HepG2 (cell line): ENCODE data around the gene MAGEL2. TPM values are rescaled to one million over a fixed set of nuclear protein-coding genes. Genes with fewer than 3 reads are reported as not detected.

Source experiments
- ATAC-seq: fragments of 200-7000 bp; cut with Tn5 transposase; 3 replicates; pipeline ENCODE4 v1.9.1; 2020; ENCODE audit warnings: mild to moderate bottlenecking, moderate library complexity
- BruUV-seq: library from RNA; stranded (reverse); fragments of 400-500 nt; replicated peaks from 2 replicates; lab custom pipeline; 2021; lab: Mats Ljungman, UMichigan
- CTCF ChIA-PET: fragments of 300-600 bp; formaldehyde crosslinking; extraction: SDS; loops from one replicate; lab custom pipeline; 2021; ENCODE audit warnings: low total read pairs, inconsistent platforms, low intra/inter-chr PET ratio; lab: Yijun Ruan, JAX
- POLR2A ChIA-PET: fragments of 350-600 bp; sonication (Branson Sonifier 250); formaldehyde crosslinking; loops from one replicate; lab custom pipeline; 2020; ENCODE audit warnings: antibody characterized with exemption, inconsistent platforms; lab: Yijun Ruan, JAX
- DNase-seq: peaks from one replicate; pipeline ENCODE4 v3.0.0-alpha.2; 2015; ENCODE audit warnings: low spot score
- FAIRE-seq: peaks from 3 replicates; lab custom pipeline; 2011; peaks lifted over from hg19 to GRCh38; lab: Jason Lieb, UNC
- H2AFZ ChIP-seq: one replicate; pipeline ENCODE4 v1.6.1; 2011; ENCODE audit warnings: low read length, inconsistent platforms
- H3K27ac ChIP-seq: fragments of 300-600 bp; 3 replicates; pipeline ENCODE4 v1.8.0; 2011; ENCODE audit warnings: mixed run types, mild to moderate bottlenecking, mixed read lengths, low read length, inconsistent platforms; ENCODE audit not compliant: insufficient read depth; ENCODE audit errors: extremely low read length
- H3K27me3 ChIP-seq, 2 experiments: fragments of 200-600 bp in 1 of 2; 2 replicates in 1 of 2; 3 replicates in 1 of 2; pipeline versions ENCODE4 v1.6.0 to v1.8.0; 2011; ENCODE audit warnings: low read length in 2 of 2, mild to moderate bottlenecking in 2 of 2, moderate library complexity in 2 of 2, inconsistent platforms in 1 of 2; ENCODE audit not compliant: insufficient read depth in 2 of 2, control insufficient read depth in 1 of 2
- H3K36me3 ChIP-seq, 2 experiments: fragments of 200-600 bp in 1 of 2; replicated peaks in 1 of 2; 2 replicates in 1 of 2; 3 replicates in 1 of 2; pipeline versions ENCODE4 v1.5.1 to v1.8.0; 2011; ENCODE audit warnings: low read length in 2 of 2, inconsistent platforms in 1 of 2; ENCODE audit not compliant: insufficient read depth in 2 of 2, control insufficient read depth in 1 of 2
- H3K4me1 ChIP-seq: 2 replicates; pipeline ENCODE4 v1.5.1; 2012; ENCODE audit warnings: low read length, inconsistent platforms; ENCODE audit not compliant: insufficient read depth
- H3K4me2 ChIP-seq: 2 replicates; pipeline ENCODE4 v1.6.0; 2011; ENCODE audit warnings: low read depth, low read length, inconsistent platforms
- H3K4me3 ChIP-seq, 3 experiments: fragments of 200-600 bp in 1 of 3; sonication (generic), shearing (Covaris generic) in 1 of 3; replicated peaks in 1 of 3; 2 replicates each; pipeline ENCODE4 v1.5.1; 2011 to 2016; ENCODE audit warnings: low read length in 3 of 3, inconsistent platforms in 2 of 3, low read depth in 2 of 3, mild to moderate bottlenecking in 2 of 3, control low read depth in 1 of 3, mixed read lengths in 1 of 3; ENCODE audit not compliant: insufficient read depth in 1 of 3
- H3K79me2 ChIP-seq: one replicate; pipeline ENCODE4 v1.6.1; 2011; ENCODE audit warnings: low read length, inconsistent platforms; ENCODE audit not compliant: insufficient read depth
- H3K9ac ChIP-seq: 2 replicates; pipeline ENCODE4 v1.6.0; 2011; ENCODE audit warnings: mild to moderate bottlenecking, low read depth, low read length, inconsistent platforms; ENCODE audit not compliant: insufficient read depth
- H3K9me3 ChIP-seq: 2 replicates; pipeline ENCODE4 v1.5.1; 2012; ENCODE audit warnings: mild to moderate bottlenecking, low read length
- H4K20me1 ChIP-seq: 2 replicates; pipeline ENCODE4 v1.6.0; 2011; ENCODE audit warnings: inconsistent platforms, mild to moderate bottlenecking, low read length, moderate library complexity; ENCODE audit not compliant: insufficient read depth
- FOXA3 ChIP-seq: IDR thresholded peaks from 2 replicates; pipeline ENCODE4 v1.6.1; 2016; ENCODE audit warnings: missing genetic modification reagents, missing compliant biosample characterization
- FOXK1 ChIP-seq: sonication (generic); formaldehyde crosslinking; IDR thresholded peaks from 2 replicates; pipeline ENCODE4 v1.4.0; 2020; ENCODE audit warnings: low read depth, missing genetic modification reagents, borderline replicate concordance
- GTF3A ChIP-seq: sonication (generic); formaldehyde crosslinking; conservative IDR thresholded peaks from 2 replicates; pipeline ENCODE4 v1.4.0; 2020; ENCODE audit warnings: mild to moderate bottlenecking, missing genetic modification reagents
- SMC3 ChIP-seq: IDR thresholded peaks from 2 replicates; pipeline ENCODE4 v1.6.1; 2011; ENCODE audit warnings: low read length, improper control_type of control experiment
- SRSF4 ChIP-seq: fragments of 200-400 bp; formaldehyde crosslinking; IDR thresholded peaks from one replicate; pipeline ENCODE4 v1.6.1; 2018; ENCODE audit warnings: mild to moderate bottlenecking, low read depth, low read length, moderate library complexity; ENCODE audit not compliant: poor library complexity, severe bottlenecking
- STAG1 ChIP-seq: sonication (generic); formaldehyde crosslinking; IDR thresholded peaks from 2 replicates; pipeline ENCODE4 v1.4.0; 2020; ENCODE audit warnings: missing genetic modification reagents
- TAF15 ChIP-seq: fragments of 200-400 bp; formaldehyde crosslinking; IDR thresholded peaks from one replicate; pipeline ENCODE4 v1.6.1; 2018; ENCODE audit warnings: mild to moderate bottlenecking, low read depth, low read length; ENCODE audit not compliant: poor library complexity, severe bottlenecking
- ZEB1 ChIP-seq: IDR thresholded peaks from 2 replicates; pipeline ENCODE4 v1.6.1; 2012; ENCODE audit warnings: mild to moderate bottlenecking, low read depth, inconsistent platforms; ENCODE audit not compliant: insufficient replicate concordance
- ZFP1 ChIP-seq: IDR thresholded peaks from 2 replicates; pipeline ENCODE4 v1.6.1; 2016
- ZNF143 ChIP-seq: sonication (generic); formaldehyde crosslinking; IDR thresholded peaks from 2 replicates; pipeline ENCODE4 v1.4.0; 2020; ENCODE audit warnings: missing genetic modification reagents
- ZNF501 ChIP-seq: sonication (generic); formaldehyde crosslinking; IDR thresholded peaks from 2 replicates; pipeline ENCODE4 v1.5.1; 2020; ENCODE audit warnings: mild to moderate bottlenecking, moderate library complexity, missing genetic modification reagents
- ZNF644 ChIP-seq: IDR thresholded peaks from 2 replicates; pipeline ENCODE4 v1.6.1; 2016; ENCODE audit warnings: low read depth
- ZNF660 ChIP-seq: sonication (generic); formaldehyde crosslinking; IDR thresholded peaks from 2 replicates; pipeline ENCODE4 v1.5.1; 2020; ENCODE audit warnings: mild to moderate bottlenecking, low read depth, missing genetic modification reagents, borderline replicate concordance
- WGBS: methylation state at CpG from one replicate; pipeline ENCODE4 v1.1.6; 2017; ENCODE audit warnings: low lambda C conversion rate; 5-methylcytosine and 5-hydroxymethylcytosine counted together
- in situ Hi-C: cut with HindIII; loops from 2 replicates; pipeline ENCODE4 v1.10.0; 2017; ENCODE audit warnings: low pct_unique_long_range_greater_than_20kb; ENCODE audit not compliant: extremely low pct_ligation_motif_present
- intact Hi-C: fragments of 100-400 bp; cut with micrococcal nuclease; formaldehyde crosslinking; loops from one replicate; pipeline ENCODE4 v1.10.0; 2022; ENCODE audit not compliant: unreplicated experiment
- polyA plus RNA-seq, 8 experiments: library from polyadenylated mRNA; depleted of rRNA in 3 of 8; stranded (reverse) in 7 of 8; unstranded in 1 of 8; fragments of >200 nt; fragmentation: Illumina TruSeq in 4 of 8; extraction: Trizol in 4 of 8; gene quantifications; 2 replicates each; pipeline versions ENCODE4 v1.2.1 to v1.2.3, GENCODE V29; 2011 to 2016; ENCODE audit warnings: low read depth in 4 of 8, missing spikeins in 1 of 8, mixed read lengths in 1 of 8; ENCODE audit not compliant: insufficient read depth in 1 of 8
- total RNA-seq, 5 experiments: library from RNA; depleted of rRNA; stranded (reverse); fragments of >200 nt; fragmentation: Illumina TruSeq; extraction: Trizol; gene quantifications; 2 replicates each; pipeline ENCODE4 v1.2.3, GENCODE V29; 2016; ENCODE audit warnings: low read depth in 1 of 5
- TF ChIP-seq, protein P1 (sequence below): IDR thresholded peaks from 2 replicates; pipeline ENCODE4 v1.4.0; 2020; ENCODE audit warnings: mild to moderate bottlenecking, missing genetic modification reagents
- TF ChIP-seq, protein P2 (sequence below): fragments of 450-650 bp; IDR thresholded peaks from 2 replicates; pipeline ENCODE4 v1.6.1; 2017
- TF ChIP-seq, protein P3 (sequence below): sonication (generic); formaldehyde crosslinking; IDR thresholded peaks from 2 replicates; pipeline ENCODE4 v1.5.0; 2020; ENCODE audit warnings: mild to moderate bottlenecking, missing genetic modification reagents, moderate library complexity
- TF ChIP-seq, protein P4 (sequence below): sonication (generic); formaldehyde crosslinking; IDR thresholded peaks from 2 replicates; pipeline ENCODE4 v1.5.0; 2020; ENCODE audit warnings: missing genetic modification reagents

MAGEL2 gene
- total and polyA plus RNA-seq, 2 of the 13 experiments (the other 11 are each of a cell fraction or from before 2014, with no cell fraction given): not detected

DNA sequence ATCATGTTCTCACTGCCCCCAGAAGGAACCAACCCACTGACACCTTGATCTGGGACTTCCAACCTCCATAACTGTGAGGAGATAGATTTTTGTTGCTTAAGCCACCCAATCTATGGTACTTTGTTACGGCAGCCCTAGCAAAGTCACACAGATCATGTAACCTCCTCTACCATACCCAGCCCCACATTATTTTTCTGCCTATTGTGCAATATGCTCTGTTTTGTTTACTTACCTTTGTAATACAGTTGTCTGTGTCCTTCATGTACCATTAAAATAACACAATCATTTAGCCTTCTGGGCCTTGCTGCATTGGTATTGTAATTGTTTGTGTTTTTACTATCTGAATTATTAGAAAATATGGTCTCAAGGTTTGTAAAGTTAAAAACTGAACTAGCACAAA, 23.3 kb upstream of the MAGEL2 start (continued):
- TF ChIP-seq, protein P1, sequence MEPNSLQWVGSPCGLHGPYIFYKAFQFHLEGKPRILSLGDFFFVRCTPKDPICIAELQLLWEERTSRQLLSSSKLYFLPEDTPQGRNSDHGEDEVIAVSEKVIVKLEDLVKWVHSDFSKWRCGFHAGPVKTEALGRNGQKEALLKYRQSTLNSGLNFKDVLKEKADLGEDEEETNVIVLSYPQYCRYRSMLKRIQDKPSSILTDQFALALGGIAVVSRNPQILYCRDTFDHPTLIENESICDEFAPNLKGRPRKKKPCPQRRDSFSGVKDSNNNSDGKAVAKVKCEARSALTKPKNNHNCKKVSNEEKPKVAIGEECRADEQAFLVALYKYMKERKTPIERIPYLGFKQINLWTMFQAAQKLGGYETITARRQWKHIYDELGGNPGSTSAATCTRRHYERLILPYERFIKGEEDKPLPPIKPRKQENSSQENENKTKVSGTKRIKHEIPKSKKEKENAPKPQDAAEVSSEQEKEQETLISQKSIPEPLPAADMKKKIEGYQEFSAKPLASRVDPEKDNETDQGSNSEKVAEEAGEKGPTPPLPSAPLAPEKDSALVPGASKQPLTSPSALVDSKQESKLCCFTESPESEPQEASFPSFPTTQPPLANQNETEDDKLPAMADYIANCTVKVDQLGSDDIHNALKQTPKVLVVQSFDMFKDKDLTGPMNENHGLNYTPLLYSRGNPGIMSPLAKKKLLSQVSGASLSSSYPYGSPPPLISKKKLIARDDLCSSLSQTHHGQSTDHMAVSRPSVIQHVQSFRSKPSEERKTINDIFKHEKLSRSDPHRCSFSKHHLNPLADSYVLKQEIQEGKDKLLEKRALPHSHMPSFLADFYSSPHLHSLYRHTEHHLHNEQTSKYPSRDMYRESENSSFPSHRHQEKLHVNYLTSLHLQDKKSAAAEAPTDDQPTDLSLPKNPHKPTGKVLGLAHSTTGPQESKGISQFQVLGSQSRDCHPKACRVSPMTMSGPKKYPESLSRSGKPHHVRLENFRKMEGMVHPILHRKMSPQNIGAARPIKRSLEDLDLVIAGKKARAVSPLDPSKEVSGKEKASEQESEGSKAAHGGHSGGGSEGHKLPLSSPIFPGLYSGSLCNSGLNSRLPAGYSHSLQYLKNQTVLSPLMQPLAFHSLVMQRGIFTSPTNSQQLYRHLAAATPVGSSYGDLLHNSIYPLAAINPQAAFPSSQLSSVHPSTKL (CRISPR knock-in tag): 0 out of 2 replicates have a peak, but pooled peaks have one; percentile 31
- TF ChIP-seq ZFP1 (CRISPR knock-in tag) (peak; percentile 94; the same call in 1 of the 2 replicates), ZNF644 (CRISPR knock-in tag) (0 out of 2 replicates have a peak, but pooled peaks have one; percentile 12), FOXA3 (peak; percentile 64; the same call in 1 of the 2 replicates), ZEB1 (no peak)

DNA sequence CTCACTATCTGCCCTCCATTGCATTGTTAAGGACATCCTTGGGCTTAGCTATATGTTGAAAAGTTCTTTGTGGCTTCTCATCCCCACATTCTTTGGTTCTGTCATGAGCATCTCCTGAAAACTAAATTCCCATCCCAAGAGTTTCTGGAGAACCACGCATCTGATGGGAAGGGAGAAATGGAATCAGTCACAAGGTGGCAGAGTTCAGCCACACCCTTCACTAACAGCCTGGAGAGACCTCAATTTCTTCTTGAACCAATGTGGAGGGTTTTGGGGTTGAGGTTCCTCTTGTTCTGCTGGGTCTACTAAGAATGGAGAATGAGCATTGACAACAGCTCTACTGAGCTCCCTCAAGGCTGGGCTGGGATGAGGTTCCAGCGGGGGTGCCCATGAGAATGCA, 15.6 kb upstream of the MAGEL2 start:
- DNase-seq: peak; percentile 4
- Histone ChIP-seq H3K27me3 (no peaks in the 10 kb centered on the region; a peak in 1 of 5 replicates), H2AFZ (no peak overlapping the region), H3K4me1 (no peaks in the 10 kb centered on the region), H3K36me3 (no peaks in the 10 kb centered on the region), H3K79me2 (no peaks in the 10 kb centered on the region), H3K4me2 (no peak overlapping the region), H3K27ac (no peak overlapping the region), H3K4me3 (no peak overlapping the region), H4K20me1 (no peaks in the 10 kb centered on the region), H3K9me3 (no peaks in the 10 kb centered on the region), H3K9ac (no peak overlapping the region)
- WGBS: 0% methylated on average over 2 of the region's 2 CpGs
- no TSS peak for BruUV-seq
- ChIA-PET POLR2A (no interaction called here), CTCF (interaction anchor here (1.9 kb wide), 1 partner anchor 193 kb away, joined by 18 read pairs; no protein-coding TSS in a partner anchor)
- in situ Hi-C loops: no loop called here
- intact Hi-C loops: no loop called here
- ATAC-seq: peak; percentile 55
- FAIRE-seq: no peak
- TF ChIP-seq, protein P2, sequence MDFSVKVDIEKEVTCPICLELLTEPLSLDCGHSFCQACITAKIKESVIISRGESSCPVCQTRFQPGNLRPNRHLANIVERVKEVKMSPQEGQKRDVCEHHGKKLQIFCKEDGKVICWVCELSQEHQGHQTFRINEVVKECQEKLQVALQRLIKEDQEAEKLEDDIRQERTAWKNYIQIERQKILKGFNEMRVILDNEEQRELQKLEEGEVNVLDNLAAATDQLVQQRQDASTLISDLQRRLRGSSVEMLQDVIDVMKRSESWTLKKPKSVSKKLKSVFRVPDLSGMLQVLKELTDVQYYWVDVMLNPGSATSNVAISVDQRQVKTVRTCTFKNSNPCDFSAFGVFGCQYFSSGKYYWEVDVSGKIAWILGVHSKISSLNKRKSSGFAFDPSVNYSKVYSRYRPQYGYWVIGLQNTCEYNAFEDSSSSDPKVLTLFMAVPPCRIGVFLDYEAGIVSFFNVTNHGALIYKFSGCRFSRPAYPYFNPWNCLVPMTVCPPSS: no peak
- TF ChIP-seq STAG1 (CRISPR knock-in tag): peak; percentile 67
- no peak for TF ChIP-seq GTF3A (CRISPR knock-in tag)
- no peak for TF ChIP-seq ZNF501 (CRISPR knock-in tag)
- no peak for TF ChIP-seq FOXK1 (CRISPR knock-in tag)
- TF ChIP-seq, protein P3, sequence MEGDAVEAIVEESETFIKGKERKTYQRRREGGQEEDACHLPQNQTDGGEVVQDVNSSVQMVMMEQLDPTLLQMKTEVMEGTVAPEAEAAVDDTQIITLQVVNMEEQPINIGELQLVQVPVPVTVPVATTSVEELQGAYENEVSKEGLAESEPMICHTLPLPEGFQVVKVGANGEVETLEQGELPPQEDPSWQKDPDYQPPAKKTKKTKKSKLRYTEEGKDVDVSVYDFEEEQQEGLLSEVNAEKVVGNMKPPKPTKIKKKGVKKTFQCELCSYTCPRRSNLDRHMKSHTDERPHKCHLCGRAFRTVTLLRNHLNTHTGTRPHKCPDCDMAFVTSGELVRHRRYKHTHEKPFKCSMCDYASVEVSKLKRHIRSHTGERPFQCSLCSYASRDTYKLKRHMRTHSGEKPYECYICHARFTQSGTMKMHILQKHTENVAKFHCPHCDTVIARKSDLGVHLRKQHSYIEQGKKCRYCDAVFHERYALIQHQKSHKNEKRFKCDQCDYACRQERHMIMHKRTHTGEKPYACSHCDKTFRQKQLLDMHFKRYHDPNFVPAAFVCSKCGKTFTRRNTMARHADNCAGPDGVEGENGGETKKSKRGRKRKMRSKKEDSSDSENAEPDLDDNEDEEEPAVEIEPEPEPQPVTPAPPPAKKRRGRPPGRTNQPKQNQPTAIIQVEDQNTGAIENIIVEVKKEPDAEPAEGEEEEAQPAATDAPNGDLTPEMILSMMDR (CRISPR knock-in tag): peak; percentile 56
- no peak for TF ChIP-seq TAF15
- peak; percentile 49 for TF ChIP-seq SMC3
- no peak for TF ChIP-seq ZNF143 (CRISPR knock-in tag)
- TF ChIP-seq ZNF660 (CRISPR knock-in tag): no peak
- TF ChIP-seq SRSF4: no peak
- TF ChIP-seq, protein P4, sequence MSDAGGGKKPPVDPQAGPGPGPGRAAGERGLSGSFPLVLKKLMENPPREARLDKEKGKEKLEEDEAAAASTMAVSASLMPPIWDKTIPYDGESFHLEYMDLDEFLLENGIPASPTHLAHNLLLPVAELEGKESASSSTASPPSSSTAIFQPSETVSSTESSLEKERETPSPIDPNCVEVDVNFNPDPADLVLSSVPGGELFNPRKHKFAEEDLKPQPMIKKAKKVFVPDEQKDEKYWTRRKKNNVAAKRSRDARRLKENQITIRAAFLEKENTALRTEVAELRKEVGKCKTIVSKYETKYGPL (CRISPR knock-in tag): no peak
